Activated CD4-positive, alpha-beta T cell treated with anti-CD3 and anti-CD28 coated beads, Interleukin-2, amount 50 U/mL, for 1 hour (primary cell): ENCODE data around the gene CALCA.

Experiments
- DNase-seq: peaks from one replicate; pipeline ENCODE4 v3.0.0-alpha.2; 2020

The CALCA gene

DNA sequence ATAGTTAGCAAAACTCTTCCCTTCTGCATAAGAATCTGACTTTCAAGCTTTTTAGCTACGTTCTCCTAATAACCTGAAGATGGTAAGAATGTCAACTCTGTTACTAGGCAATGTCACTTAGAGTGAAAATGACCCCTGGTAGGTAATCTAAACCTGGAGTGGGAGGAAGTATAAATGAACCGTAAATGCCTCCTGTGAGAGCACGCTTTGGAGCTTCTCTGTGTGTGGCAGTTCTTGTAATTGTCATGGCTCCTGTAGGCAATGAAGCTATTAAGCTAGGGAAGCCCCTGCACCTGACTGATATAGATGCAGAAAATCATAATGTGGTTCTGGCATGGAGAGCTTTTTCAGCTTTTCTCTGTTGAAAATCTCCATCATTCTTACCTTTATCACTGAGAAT, 29.4 kb downstream of the CALCA start:
- DNase-seq, result no peak

DNA sequence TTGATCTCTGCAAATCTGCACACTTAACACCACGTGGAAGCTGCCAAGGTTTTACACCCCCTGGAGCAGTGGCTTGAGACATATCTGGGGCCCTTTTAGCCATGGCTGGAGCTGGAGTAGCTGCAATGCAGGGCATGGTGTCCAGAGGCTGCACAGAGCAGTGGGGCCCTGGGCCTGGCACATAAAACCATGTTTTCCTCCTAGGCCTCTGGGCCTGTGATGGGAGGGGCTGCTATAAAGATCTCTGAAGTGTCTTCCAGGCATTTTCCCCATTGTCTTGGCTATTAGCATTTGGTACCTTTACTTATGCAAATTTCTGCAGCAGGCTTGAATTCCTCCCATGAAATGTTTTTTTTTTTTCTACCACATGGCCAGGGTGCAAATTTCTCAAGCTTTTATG, 33.2 kb downstream of the CALCA start:
- DNase-seq, result no peak

GRCh38 chr11:14934641-14935351, 37.4 kb downstream of the CALCA start:
- DNase-seq, result no peak

DNA sequence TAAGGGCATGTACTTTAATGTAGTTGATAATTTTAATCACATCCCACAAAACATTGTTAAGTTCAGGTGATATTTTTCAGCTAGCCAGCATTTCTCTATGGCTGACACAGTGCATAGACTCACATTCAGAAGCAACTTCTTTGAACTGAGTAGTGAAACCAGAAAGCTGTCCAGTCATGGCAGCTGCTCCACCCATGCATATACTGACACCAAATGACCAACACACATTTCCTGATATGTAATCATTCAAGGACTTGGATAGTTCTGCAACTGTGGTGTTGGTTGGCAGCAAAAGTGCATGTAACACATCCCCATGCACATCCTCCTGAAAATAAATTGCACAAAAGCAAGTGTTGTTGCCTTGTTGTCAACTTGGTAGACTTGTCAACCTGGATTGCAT, 39.7 kb downstream of the CALCA start:
- DNase-seq, result no peak

- DNase-seq, result no peak
Observed at GRCh38 chr11:14930369-14930768, 41.8 kb downstream of the CALCA start.

GRCh38 chr11:14927146-14927545, 45.0 kb downstream of the CALCA start:
- DNase-seq, result no peak

GRCh38 chr11:14924318-14924717, 47.8 kb downstream of the CALCA start:
- no peak for DNase-seq
